H54 (cell line): ENCODE results near the gene DPYD.

Experiments
- DNase-seq: peaks from one replicate; pipeline ENCODE4 v3.0.0; 2011; ENCODE audit warnings: low spot score, mixed read lengths; ENCODE audit not compliant: insufficient read length
- FAIRE-seq: peaks from 3 replicates; lab custom pipeline; 2011; peaks lifted over from hg19 to GRCh38; lab: Jason Lieb, UNC
- POLR2A ChIP-seq: IDR thresholded peaks from 2 replicates; pipeline ENCODE4 v1.6.1; 2011; ENCODE audit warnings: low read depth, mild to moderate bottlenecking, low read length

The DPYD gene

GRCh38 chr1:97721221-97721620 lies 199.6 kb downstream of the DPYD start:
- no peak for DNase-seq
- FAIRE-seq: peak; percentile 33
- TF ChIP-seq POLR2A: no peak

- TF ChIP-seq POLR2A: no peak
- DNase-seq (no peak), FAIRE-seq (no peak)
These were observed 207.9 kb downstream of the DPYD start for GRCh38 chr1:97712980-97713379.

- FAIRE-seq: no peak
- TF ChIP-seq POLR2A: no peak
These were observed 209.0 kb downstream of the DPYD start for GRCh38 chr1:97711858-97712257.

GRCh38 chr1:97693601-97694000 lies 227.2 kb downstream of the DPYD start:
- DNase-seq: no peak
- FAIRE-seq: no peak
- no peak for TF ChIP-seq POLR2A

More at GRCh38 chr1:97711858-97712257, 209.0 kb downstream of the DPYD start:
- no peak for DNase-seq

- no peak for TF ChIP-seq POLR2A
- DNase-seq: no peak
- no peak for FAIRE-seq
These were observed 229.5 kb downstream of the DPYD start for GRCh38 chr1:97691325-97691724.

- no peak for TF ChIP-seq POLR2A
- no peak for FAIRE-seq
- no peak for DNase-seq
These were observed 235.5 kb downstream of the DPYD start for GRCh38 chr1:97685360-97685759.

GRCh38 chr1:97680894-97681293 lies 239.9 kb downstream of the DPYD start:
- TF ChIP-seq POLR2A: no peak
- FAIRE-seq (no peak), DNase-seq (no peak)

- TF ChIP-seq POLR2A: no peak
- FAIRE-seq: no peak
- no peak for DNase-seq
These were observed 240.4 kb downstream of the DPYD start for GRCh38 chr1:97680470-97680869.

GRCh38 chr1:97677702-97678101 lies 243.1 kb downstream of the DPYD start:
- TF ChIP-seq POLR2A: no peak
- FAIRE-seq (no peak), DNase-seq (no peak)

GRCh38 chr1:97674517-97674916 lies 246.3 kb downstream of the DPYD start:
- DNase-seq (no peak), FAIRE-seq (no peak)
- no peak for TF ChIP-seq POLR2A

- DNase-seq (peak; percentile 6), FAIRE-seq (peak; percentile 95)
- TF ChIP-seq POLR2A: no peak
These were observed 251.9 kb downstream of the DPYD start for GRCh38 chr1:97668945-97669344.

- TF ChIP-seq POLR2A: no peak
- FAIRE-seq (peak; percentile 36), DNase-seq (no peak)
These were observed 260.3 kb downstream of the DPYD start for GRCh38 chr1:97660431-97661105.

GRCh38 chr1:97654876-97655585 lies 265.8 kb downstream of the DPYD start:
- DNase-seq (no peak), FAIRE-seq (peak; percentile 6)
- no peak for TF ChIP-seq POLR2A

- FAIRE-seq: no peak
- TF ChIP-seq POLR2A: no peak
- no peak for DNase-seq
These were observed 269.6 kb downstream of the DPYD start for GRCh38 chr1:97651250-97651649.

GRCh38 chr1:97649591-97649990 lies 271.2 kb downstream of the DPYD start:
- DNase-seq (no peak), FAIRE-seq (no peak)
- TF ChIP-seq POLR2A: no peak
